ENCODE data around the gene PDE10A. TPM values are rescaled to one million over a fixed set of nuclear protein-coding genes. Genes with fewer than 3 reads are reported as not detected.

PDE10A gene
- total and polyA plus RNA-seq, 9 of the 15 experiments (the other 6 are each of a cell fraction or from before 2014, with no cell fraction given) = 0.04 TPM; not detected in 8

DNA sequence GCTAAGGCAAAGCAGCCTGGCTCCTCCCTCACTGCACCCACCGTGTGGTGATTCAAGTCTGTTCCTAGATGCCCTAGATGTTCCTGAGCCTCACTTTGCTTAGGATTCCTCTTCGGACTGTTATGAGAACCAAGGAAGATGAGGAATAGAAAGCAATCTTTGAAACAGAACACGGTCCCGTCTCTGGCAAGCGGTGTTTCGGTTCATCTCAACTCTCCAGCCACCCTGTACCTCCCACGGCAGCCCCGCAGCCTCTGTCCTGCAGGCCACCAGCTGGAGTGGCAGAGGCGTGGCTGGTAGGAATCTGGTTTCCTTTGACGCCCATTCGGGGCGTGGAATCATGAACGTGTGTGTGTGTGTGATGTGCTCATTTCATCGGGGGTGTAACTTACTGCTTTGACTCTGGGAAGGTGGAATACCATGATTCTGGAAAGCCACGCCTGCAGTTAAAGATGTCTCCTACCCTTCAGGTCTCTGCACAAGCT is 21.3 kb downstream of the PDE10A start (continued):
- TF ChIP-seq, protein P1, sequence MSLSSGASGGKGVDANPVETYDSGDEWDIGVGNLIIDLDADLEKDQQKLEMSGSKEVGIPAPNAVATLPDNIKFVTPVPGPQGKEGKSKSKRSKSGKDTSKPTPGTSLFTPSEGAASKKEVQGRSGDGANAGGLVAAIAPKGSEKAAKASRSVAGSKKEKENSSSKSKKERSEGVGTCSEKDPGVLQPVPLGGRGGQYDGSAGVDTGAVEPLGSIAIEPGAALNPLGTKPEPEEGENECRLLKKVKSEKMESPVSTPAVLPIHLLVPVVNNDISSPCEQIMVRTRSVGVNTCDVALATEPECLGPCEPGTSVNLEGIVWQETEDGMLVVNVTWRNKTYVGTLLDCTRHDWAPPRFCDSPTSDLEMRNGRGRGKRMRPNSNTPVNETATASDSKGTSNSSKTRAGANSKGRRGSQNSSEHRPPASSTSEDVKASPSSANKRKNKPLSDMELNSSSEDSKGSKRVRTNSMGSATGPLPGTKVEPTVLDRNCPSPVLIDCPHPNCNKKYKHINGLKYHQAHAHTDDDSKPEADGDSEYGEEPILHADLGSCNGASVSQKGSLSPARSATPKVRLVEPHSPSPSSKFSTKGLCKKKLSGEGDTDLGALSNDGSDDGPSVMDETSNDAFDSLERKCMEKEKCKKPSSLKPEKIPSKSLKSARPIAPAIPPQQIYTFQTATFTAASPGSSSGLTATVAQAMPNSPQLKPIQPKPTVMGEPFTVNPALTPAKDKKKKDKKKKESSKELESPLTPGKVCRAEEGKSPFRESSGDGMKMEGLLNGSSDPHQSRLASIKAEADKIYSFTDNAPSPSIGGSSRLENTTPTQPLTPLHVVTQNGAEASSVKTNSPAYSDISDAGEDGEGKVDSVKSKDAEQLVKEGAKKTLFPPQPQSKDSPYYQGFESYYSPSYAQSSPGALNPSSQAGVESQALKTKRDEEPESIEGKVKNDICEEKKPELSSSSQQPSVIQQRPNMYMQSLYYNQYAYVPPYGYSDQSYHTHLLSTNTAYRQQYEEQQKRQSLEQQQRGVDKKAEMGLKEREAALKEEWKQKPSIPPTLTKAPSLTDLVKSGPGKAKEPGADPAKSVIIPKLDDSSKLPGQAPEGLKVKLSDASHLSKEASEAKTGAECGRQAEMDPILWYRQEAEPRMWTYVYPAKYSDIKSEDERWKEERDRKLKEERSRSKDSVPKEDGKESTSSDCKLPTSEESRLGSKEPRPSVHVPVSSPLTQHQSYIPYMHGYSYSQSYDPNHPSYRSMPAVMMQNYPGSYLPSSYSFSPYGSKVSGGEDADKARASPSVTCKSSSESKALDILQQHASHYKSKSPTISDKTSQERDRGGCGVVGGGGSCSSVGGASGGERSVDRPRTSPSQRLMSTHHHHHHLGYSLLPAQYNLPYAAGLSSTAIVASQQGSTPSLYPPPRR (CRISPR knock-in tag; IDR thresholded peaks at IDR 0.05; ENCODE audit: borderline replicate concordance) = no peak

GRCh38 chr6:165640806-165641205 is 22.2 kb downstream of the PDE10A start:
- Histone ChIP-seq H4K20me1 (replicated peaks; ENCODE audit: control insufficient read depth, insufficient read depth, low read length) (no peaks in the 10 kb centered on the region), H3K4me3 (no peak overlapping the region), H3K9me1 (ENCODE audit: control insufficient read depth, insufficient read depth, low read length) (no peaks in the 10 kb centered on the region), H3K9ac (ENCODE audit: insufficient read depth in 1 of 2, low read depth in 2 of 2, low read length in 2 of 2) (no peak overlapping the region), H3K27ac (ENCODE audit: extremely low read depth, low read depth, low read length) (no peak overlapping the region), H3K4me2 (ENCODE audit: insufficient read depth, low read length) (no peak overlapping the region), H3K79me2 (ENCODE audit: control insufficient read depth, insufficient read depth, low read length) (no peaks in the 10 kb centered on the region), H3K27me3 (ENCODE audit: control insufficient read depth in 2 of 2, insufficient read depth in 2 of 2, low read length in 2 of 2) (no peaks in the 10 kb centered on the region), H3K9me3 (replicated peaks; ENCODE audit: control insufficient read depth, insufficient read depth, low read depth, low read length) (no peaks in the 10 kb centered on the region), H3K4me1 (replicated peaks in 1 of 2; ENCODE audit: control insufficient read depth in 2 of 2, insufficient read depth in 2 of 2, low read length in 2 of 2) (no peaks in the 10 kb centered on the region), H2AFZ (ENCODE audit: low read depth, low read length) (no peak overlapping the region), H3K36me3 (ENCODE audit: control insufficient read depth, insufficient read depth, low read length) (no peaks in the 10 kb centered on the region)
- FAIRE-seq (no peak), ATAC-seq (no peak), DNase-seq (ENCODE audit: extremely low read depth in 1 of 4, low spot score in 3 of 4) (no peak)
- ChIA-PET POLR2A (no interaction called here), CTCF (ENCODE audit: low intra/inter-chr PET ratio) (no interaction called here)
- WGBS (ENCODE audit: insufficient coverage, low coverage, missing lambda C conversion rate) = 0% methylated on average over 4 of the region's 4 CpGs
- intact Hi-C loops (cut with micrococcal nuclease) = no loop called here
- BruUV-seq (replicated peaks) = no TSS peak
- in situ Hi-C loops (cut with MboI) = no loop called here
- TF ChIP-seq E2F3 (CRISPR knock-in tag; IDR thresholded peaks at IDR 0.05) (no peak), USF2 (CRISPR knock-in tag; IDR thresholded peaks at IDR 0.05) (no peak), ZBTB7A (IDR thresholded peaks at IDR 0.05; ENCODE audit: borderline replicate concordance, control insufficient read depth, low read depth, low read length) (no peak), ZKSCAN1 (IDR thresholded peaks at IDR 0.05; ENCODE audit: low read depth, low read length) (no peak), ELF2 (CRISPR knock-in tag; IDR thresholded peaks at IDR 0.05) (no peak)
- TF ChIP-seq, protein P2, sequence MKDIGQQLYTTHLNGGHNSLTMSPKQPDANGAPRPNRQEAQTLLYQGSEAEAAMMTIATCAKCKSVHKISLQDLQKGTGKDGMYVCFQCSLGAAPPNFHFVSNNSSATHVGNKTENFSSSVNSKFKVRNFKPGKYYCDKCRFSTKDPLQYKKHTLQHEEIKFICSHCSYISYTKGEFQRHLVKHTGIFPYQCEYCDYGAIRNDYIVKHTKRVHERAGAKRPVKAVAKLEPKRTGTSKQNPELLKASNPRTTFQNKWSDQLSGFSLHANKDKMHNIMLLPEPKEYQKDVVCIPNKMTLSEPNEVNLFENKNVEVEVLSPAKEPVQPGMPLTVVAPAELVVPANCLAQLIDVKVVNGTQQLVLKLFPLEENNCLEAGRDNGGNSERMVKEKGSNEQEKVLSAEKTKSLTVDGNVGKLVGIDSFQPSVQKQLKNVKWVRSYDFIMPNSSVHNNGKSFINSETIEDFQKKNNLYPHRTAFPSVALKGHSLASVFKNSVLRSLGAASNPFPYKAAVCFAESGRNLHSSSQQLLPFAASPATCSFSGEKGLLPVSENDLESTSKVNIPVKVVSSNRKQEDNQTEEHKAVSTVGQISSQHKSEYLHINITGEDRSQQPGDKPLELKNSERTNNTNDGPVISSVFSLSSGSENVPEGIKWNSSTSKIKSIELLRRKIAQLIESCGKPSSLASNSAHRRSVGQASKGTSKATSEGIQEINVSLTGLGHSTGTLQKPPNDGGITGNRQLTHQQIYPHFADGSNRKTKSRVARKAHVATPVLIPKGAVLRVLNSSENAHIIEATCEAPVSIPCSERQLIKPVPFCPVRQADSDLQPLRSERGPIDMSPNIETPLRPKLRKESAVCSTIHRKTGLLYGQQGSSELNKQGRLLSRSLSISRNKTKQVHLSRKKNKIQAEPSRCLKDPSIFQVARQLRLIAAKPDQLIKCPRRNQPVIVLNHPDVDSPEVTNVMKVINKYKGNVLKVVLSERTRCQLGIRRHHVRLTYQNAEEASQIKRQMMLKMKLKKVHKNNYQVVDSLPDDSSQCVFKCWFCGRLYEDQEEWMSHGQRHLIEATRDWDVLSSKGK (CRISPR knock-in tag; IDR thresholded peaks at IDR 0.05) = no peak
- TF ChIP-seq, protein P3, sequence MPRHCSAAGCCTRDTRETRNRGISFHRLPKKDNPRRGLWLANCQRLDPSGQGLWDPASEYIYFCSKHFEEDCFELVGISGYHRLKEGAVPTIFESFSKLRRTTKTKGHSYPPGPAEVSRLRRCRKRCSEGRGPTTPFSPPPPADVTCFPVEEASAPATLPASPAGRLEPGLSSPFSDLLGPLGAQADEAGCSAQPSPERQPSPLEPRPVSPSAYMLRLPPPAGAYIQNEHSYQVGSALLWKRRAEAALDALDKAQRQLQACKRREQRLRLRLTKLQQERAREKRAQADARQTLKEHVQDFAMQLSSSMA (CRISPR knock-in tag; IDR thresholded peaks at IDR 0.05) = no peak
- TF ChIP-seq, protein P4, sequence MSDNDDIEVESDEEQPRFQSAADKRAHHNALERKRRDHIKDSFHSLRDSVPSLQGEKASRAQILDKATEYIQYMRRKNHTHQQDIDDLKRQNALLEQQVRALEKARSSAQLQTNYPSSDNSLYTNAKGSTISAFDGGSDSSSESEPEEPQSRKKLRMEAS (CRISPR knock-in tag; IDR thresholded peaks at IDR 0.05) = no peak
